AG10803 (cell line): ENCODE results near the gene THAP7.
"Not testable (repeated sequence)": the region's sequence is repeated elsewhere in the genome, so short reads cannot be mapped to it uniquely, and the experiment has no call there.

Experiments used
- DNase-seq: peaks from one replicate; pipeline ENCODE4 v3.0.0; 2010; ENCODE audit warnings: low read depth
- H3K4me3 ChIP-seq: 2 replicates; pipeline ENCODE4 v1.5.1; 2011; ENCODE audit warnings: mild to moderate bottlenecking, low read length, control low read depth
- CTCF ChIP-seq: conservative IDR thresholded peaks from 2 replicates; pipeline ENCODE4 v1.5.1; 2011; ENCODE audit warnings: mild to moderate bottlenecking, low read length, control low read depth, inconsistent platforms

Gene THAP7

GRCh38 chr22:21014202-21014725 lies 12.3 kb upstream of the THAP7 start:
- no peak for TF ChIP-seq CTCF
- H3K4me3 ChIP-seq, result peak overlapping the region; percentile 69

GRCh38 chr22:21013657-21014201 lies 11.8 kb upstream of the THAP7 start:
- DNase-seq, result no peak
- peak overlapping the region; percentile 69 for H3K4me3 ChIP-seq
- no peak for TF ChIP-seq CTCF

More at GRCh38 chr22:21014202-21014725, 12.3 kb upstream of the THAP7 start:
- DNase-seq, result peak; percentile 83

GRCh38 chr22:21012446-21013407 lies 10.8 kb upstream of the THAP7 start:
- DNase-seq, result no peak
- H3K4me3 ChIP-seq, result no peak overlapping the region
- TF ChIP-seq CTCF, result no peak

GRCh38 chr22:21010426-21011113 lies 8.7 kb upstream of the THAP7 start:
- no peak for TF ChIP-seq CTCF
- no peak for DNase-seq
- H3K4me3 ChIP-seq, result no peak overlapping the region

GRCh38 chr22:21009638-21010425 lies 7.9 kb upstream of the THAP7 start:
- no peak overlapping the region for H3K4me3 ChIP-seq
- no peak for TF ChIP-seq CTCF
- peak; percentile 33 for DNase-seq

- H3K4me3 ChIP-seq, DNase-seq: not testable (repeated sequence)
Observed at GRCh38 chr22:21009208-21009607, 7.3 kb upstream of the THAP7 start.

GRCh38 chr22:21003782-21004181 lies 1.9 kb upstream of the THAP7 start:
- H3K4me3 ChIP-seq, result no peak overlapping the region
- DNase-seq, result no peak

More at GRCh38 chr22:21003782-21004181, 1.9 kb upstream of the THAP7 start:
- no peak for TF ChIP-seq CTCF
